CD4-positive, alpha-beta T cell (primary cell): ENCODE measurements around the gene CYP4A22. TPM values are rescaled to one million over a fixed set of nuclear protein-coding genes. Genes with fewer than 3 reads are reported as not detected.

ENCODE experiments used
- ATAC-seq: fragments of 200-7000 bp; cut with Tn5 transposase; one replicate; pipeline ENCODE4 v1.10.0; 2022; ENCODE audit warnings: mild to moderate bottlenecking; ENCODE audit not compliant: poor library complexity
- CTCF ChIA-PET: fragments of 350-600 bp; sonication (Branson Sonifier 250); formaldehyde crosslinking; loops from one replicate; lab custom pipeline; 2021; ENCODE audit warnings: antibody characterized with exemption, inconsistent platforms; lab: Charles Lee
- POLR2A ChIA-PET: fragments of 350-600 bp; sonication (Branson Sonifier 250); formaldehyde crosslinking; loops from one replicate; lab custom pipeline; 2021; ENCODE audit warnings: antibody characterized with exemption, inconsistent platforms; lab: Charles Lee
- DNase-seq, 14 experiments: peaks; one replicate each; pipeline ENCODE4 v3.0.0-alpha.2; 2013 to 2020; ENCODE audit warnings: mixed read lengths in 2 of 14
- H3K27ac ChIP-seq, 2 donors: one replicate each; pipeline versions ENCODE4 v1.5.1 to v1.7.0; 2013; ENCODE audit warnings: low read length in 2 of 2, low read depth in 1 of 2, mild to moderate bottlenecking in 1 of 2
- H3K27me3 ChIP-seq, 2 experiments: 1 replicate in 1 of 2; 2 replicates in 1 of 2; pipeline versions ENCODE4 v1.6.1 to v1.7.0; 2013; ENCODE audit warnings: low read length in 2 of 2, control low read depth in 1 of 2, mild to moderate bottlenecking in 1 of 2, moderate library complexity in 1 of 2; ENCODE audit not compliant: insufficient read depth in 2 of 2, control insufficient read depth in 1 of 2
- H3K36me3 ChIP-seq: one replicate; pipeline ENCODE4 v1.6.1; 2013; ENCODE audit warnings: low read length, control low read depth; ENCODE audit not compliant: insufficient read depth
- H3K4me1 ChIP-seq: one replicate; pipeline ENCODE4 v1.6.1; 2013; ENCODE audit warnings: low read length, control low read depth; ENCODE audit not compliant: insufficient read depth
- H3K4me3 ChIP-seq: one replicate; pipeline ENCODE4 v1.5.1; 2013; ENCODE audit warnings: mild to moderate bottlenecking, low read length, moderate library complexity
- H3K9me3 ChIP-seq, 2 experiments: 1 replicate in 1 of 2; 2 replicates in 1 of 2; pipeline versions ENCODE4 v1.6.1 to v1.7.0; 2013; ENCODE audit warnings: low read length in 2 of 2, mild to moderate bottlenecking in 2 of 2, control low read depth in 1 of 2, moderate library complexity in 1 of 2; ENCODE audit not compliant: control insufficient read depth in 1 of 2, insufficient read depth in 1 of 2
- H3K27ac Mint-ChIP-seq: one replicate; pipeline ENCODE4 v1.8.0; 2020; ENCODE audit warnings: mixed read lengths
- H3K27me3 Mint-ChIP-seq: one replicate; pipeline ENCODE4 v1.8.0; 2021; ENCODE audit warnings: mixed read lengths
- H3K36me3 Mint-ChIP-seq: one replicate; pipeline ENCODE4 v1.8.0; 2021; ENCODE audit warnings: low read depth, mixed read lengths
- H3K4me1 Mint-ChIP-seq: one replicate; pipeline ENCODE4 v1.8.0; 2021; ENCODE audit warnings: low read depth, mixed read lengths
- H3K4me3 Mint-ChIP-seq: one replicate; pipeline ENCODE4 v1.8.0; 2020; ENCODE audit warnings: mild to moderate bottlenecking, mixed read lengths
- H3K9me3 Mint-ChIP-seq: one replicate; pipeline ENCODE4 v1.8.0; 2020; ENCODE audit warnings: mixed read lengths
- CTCF ChIP-seq: fragments of 200-600 bp; IDR thresholded peaks from one replicate; pipeline ENCODE4 v1.8.0; 2022; ENCODE audit warnings: antibody characterized with exemption, mild to moderate bottlenecking
- intact Hi-C, 2 experiments: fragments of 100-400 bp; cut with DNase I in 1 of 2; cut with micrococcal nuclease in 1 of 2; formaldehyde crosslinking; loops; one replicate each; pipeline versions ENCODE4 v1.15.1 to v1.9.0; 2023 to 2025; cut with DNase I, micrococcal nuclease
- total RNA-seq, 174 experiments: library from RNA in 2 of 174; stranded (reverse) in 2 of 174; gene quantifications; one replicate each; pipeline ENCODE4 v1.2.3 and lab custom pipeline; 2021 to 2026

Gene CYP4A22
- total RNA-seq, 2 experiments from 2014 or later = not detected

DNA sequence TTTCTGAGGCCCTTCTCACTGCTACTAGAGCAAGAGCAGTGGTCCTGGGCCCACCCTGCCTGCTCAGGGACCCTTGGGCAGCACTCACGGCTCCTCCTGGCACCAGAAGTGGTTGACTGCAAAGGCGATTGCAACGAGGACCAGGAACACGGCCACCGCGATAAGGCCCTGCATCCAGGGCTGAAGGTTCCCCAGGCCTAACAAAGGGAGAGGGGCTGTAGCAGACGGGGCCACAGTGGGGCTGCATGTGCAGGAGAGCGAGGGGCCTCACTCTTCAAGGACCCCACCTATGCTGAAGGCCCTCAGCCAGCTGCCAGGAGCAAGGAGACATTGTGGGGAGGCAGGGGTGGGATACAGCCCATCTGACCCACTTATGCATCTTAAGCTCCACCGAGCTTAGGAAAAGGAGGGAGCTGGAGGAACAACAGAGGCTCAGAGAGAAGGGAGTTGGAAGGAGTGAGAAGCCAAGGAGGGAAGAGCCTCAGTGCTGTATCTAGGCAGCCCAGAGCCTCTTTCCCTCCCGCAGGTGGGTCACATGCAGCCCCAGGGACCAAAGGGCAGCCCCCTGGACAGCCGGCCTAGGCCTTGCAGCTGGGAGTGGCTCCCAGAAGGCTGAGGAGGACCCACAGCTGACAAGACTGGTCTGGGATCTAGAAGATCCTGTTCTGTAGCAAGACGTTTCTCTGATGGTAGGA, 50.1 kb downstream of the CYP4A22 start:
- Histone ChIP-seq H3K36me3 (no peaks in the 10 kb centered on the region), H3K4me1 (no peaks in the 10 kb centered on the region), H3K27ac (no peak overlapping the region), H3K9me3 (no peaks in the 10 kb centered on the region), H3K27me3 (peaks cover 4 to 7% of the 10 kb centered on the region in 2 experiments), H3K4me3 (no peak overlapping the region)
- DNase-seq (no peak), ATAC-seq (no peak)
- POLR2A ChIA-PET = no interaction called here
- H3K9me3 Mint-ChIP-seq = no peaks in the 10 kb centered on the region
- H3K36me3 Mint-ChIP-seq = no peaks in the 10 kb centered on the region
- no peak overlapping the region for H3K4me3 Mint-ChIP-seq
- no peak overlapping the region for H3K27ac Mint-ChIP-seq
- intact Hi-C loops = no loop called here
- TF ChIP-seq CTCF = no peak
- peaks cover 20% of the 10 kb centered on the region for H3K27me3 Mint-ChIP-seq
- CTCF ChIA-PET = no interaction called here
- no peaks in the 10 kb centered on the region for H3K4me1 Mint-ChIP-seq

GRCh38 chr1:47187926-47188250, 50.6 kb downstream of the CYP4A22 start:
- H3K9me3 Mint-ChIP-seq = no peaks in the 10 kb centered on the region
- peaks cover 0 to 4% of the 10 kb centered on the region in 2 experiments for H3K27me3 ChIP-seq
- no peaks in the 10 kb centered on the region for H3K36me3 ChIP-seq
- H3K4me1 Mint-ChIP-seq = no peaks in the 10 kb centered on the region
- no peak overlapping the region for H3K4me3 ChIP-seq
- CTCF ChIA-PET = interaction anchor here (0.6 to 1.2 kb wide), 2 partner anchors 9 to 23 kb away, joined by 3 to 4 read pairs; no protein-coding TSS in a partner anchor
- H3K36me3 Mint-ChIP-seq = no peaks in the 10 kb centered on the region
- no peaks in the 10 kb centered on the region for H3K4me1 ChIP-seq
- no peak for TF ChIP-seq CTCF
- ATAC-seq (no peak), DNase-seq (no peak)
- intact Hi-C loops = no loop called here
- no peak overlapping the region for H3K27ac ChIP-seq
- peaks cover 20% of the 10 kb centered on the region for H3K27me3 Mint-ChIP-seq
- H3K4me3 Mint-ChIP-seq = no peak overlapping the region
- POLR2A ChIA-PET = no interaction called here
- no peak overlapping the region for H3K27ac Mint-ChIP-seq
- no peaks in the 10 kb centered on the region for H3K9me3 ChIP-seq

DNA sequence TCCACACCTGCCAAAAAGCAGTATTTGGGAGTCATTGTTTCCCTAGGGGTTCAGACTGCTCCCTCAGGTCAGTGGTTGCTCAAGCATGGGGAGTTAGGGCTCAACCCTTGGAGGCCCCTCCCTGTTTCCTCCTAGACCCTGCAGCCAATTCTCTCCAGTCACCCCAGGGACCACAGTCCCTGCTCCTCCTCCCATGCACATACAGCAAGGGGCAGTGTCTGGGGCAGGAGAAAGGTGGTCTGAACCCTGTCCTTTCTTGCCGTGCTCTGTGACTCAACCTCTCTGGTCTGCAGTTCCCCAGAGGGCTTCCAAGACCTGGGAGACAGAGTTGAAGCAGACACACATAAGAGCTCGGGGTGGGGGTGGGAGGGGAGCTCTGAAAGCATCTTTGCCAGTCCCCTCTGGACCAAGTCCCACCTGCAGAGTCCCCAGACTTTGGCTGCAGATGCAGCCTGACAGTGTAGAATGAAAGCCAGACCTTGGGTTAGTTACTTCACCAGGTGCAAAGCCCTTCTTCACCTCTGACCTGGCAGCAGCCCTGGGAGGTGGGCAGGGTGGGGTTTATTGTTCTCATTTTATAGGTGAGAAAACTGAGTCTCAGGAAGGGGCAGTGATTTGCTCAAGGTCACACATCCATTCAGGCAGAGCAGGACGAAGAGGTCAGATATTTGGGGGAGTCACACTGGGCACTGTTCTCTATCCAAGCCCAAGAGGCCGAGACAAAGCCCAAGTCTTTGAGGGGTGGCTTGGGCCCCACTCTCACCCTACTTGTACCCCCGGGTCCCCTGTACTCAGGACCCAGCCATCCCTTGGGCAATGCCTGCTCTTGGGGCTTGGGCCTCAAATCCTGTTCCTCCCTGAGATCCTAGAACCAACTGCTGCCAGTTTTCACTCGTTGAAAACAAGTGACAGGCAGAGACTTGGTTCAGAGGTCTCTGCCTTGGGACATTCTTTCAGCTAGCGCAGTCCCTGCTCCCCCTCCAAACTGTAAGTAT, 51.8 kb downstream of the CYP4A22 start:
- Mint-ChIP-seq H3K4me1 (no peaks in the 10 kb centered on the region), H3K27me3 (peaks cover 15% of the 10 kb centered on the region), H3K4me3 (no peak overlapping the region), H3K27ac (no peak overlapping the region), H3K9me3 (no peaks in the 10 kb centered on the region), H3K36me3 (no peaks in the 10 kb centered on the region)
- intact Hi-C loops = no loop called here
- no peak for ATAC-seq
- H3K36me3 ChIP-seq = no peaks in the 10 kb centered on the region
- DNase-seq = no peak
- no peaks in the 10 kb centered on the region for H3K9me3 ChIP-seq
- no peaks in the 10 kb centered on the region for H3K4me1 ChIP-seq
- POLR2A ChIA-PET = no interaction called here
- no peak for TF ChIP-seq CTCF
- H3K27me3 ChIP-seq = peaks cover 0 to 3% of the 10 kb centered on the region in 2 experiments
- no peak overlapping the region for H3K27ac ChIP-seq
- no peak overlapping the region for H3K4me3 ChIP-seq
- CTCF ChIA-PET = interaction anchor here (1.2 kb wide), 1 partner anchor 10 kb away, joined by 3 read pairs; no protein-coding TSS in a partner anchor
